Fibroblast of lung (primary cell): ENCODE results near the gene FRY.

Experiments
- EZH2 ChIP-seq: IDR thresholded peaks from 2 replicates; pipeline ENCODE4 v1.5.1; 2012; ENCODE audit warnings: low read length, control low read depth, mild to moderate bottlenecking; ENCODE audit errors: missing control alignments
- TF ChIP-seq, protein P1 (sequence below), 2 donors: IDR thresholded peaks in 1 of 2; conservative IDR thresholded peaks in 1 of 2; 1 replicate in 1 of 2; 2 replicates in 1 of 2; pipeline ENCODE4 v1.5.1; 2011 to 2012; ENCODE audit warnings: low read length in 2 of 2, control low read depth in 1 of 2, inconsistent platforms in 1 of 2, low read depth in 1 of 2, mild to moderate bottlenecking in 1 of 2

DNA sequence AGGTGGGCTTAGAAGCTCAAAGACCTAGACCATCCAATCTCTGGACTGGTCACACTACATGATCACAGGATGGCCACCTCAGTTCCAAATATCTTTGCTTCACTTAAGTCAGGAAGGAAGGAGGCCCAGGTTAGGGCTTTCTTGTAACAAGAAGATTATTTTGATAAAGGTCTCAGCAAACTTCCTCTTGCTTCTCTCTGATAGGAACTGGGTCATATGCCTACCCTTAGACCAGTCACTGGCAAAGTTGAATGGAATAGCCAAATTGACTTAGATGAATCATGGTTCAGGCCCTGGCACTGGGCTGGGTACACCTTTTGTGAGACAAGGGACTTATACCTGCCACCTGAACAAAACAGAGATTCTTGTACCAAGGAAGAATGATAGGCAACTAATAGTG lies 11.0 kb downstream of the FRY start:
- TF ChIP-seq, protein P1, sequence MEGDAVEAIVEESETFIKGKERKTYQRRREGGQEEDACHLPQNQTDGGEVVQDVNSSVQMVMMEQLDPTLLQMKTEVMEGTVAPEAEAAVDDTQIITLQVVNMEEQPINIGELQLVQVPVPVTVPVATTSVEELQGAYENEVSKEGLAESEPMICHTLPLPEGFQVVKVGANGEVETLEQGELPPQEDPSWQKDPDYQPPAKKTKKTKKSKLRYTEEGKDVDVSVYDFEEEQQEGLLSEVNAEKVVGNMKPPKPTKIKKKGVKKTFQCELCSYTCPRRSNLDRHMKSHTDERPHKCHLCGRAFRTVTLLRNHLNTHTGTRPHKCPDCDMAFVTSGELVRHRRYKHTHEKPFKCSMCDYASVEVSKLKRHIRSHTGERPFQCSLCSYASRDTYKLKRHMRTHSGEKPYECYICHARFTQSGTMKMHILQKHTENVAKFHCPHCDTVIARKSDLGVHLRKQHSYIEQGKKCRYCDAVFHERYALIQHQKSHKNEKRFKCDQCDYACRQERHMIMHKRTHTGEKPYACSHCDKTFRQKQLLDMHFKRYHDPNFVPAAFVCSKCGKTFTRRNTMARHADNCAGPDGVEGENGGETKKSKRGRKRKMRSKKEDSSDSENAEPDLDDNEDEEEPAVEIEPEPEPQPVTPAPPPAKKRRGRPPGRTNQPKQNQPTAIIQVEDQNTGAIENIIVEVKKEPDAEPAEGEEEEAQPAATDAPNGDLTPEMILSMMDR (conservative IDR thresholded peaks at IDR 0.05 in 1 of 2, IDR thresholded peaks at IDR 0.05 in 1 of 2; ENCODE audit: low read depth in 1 of 2, low read length in 2 of 2) = no peak
- TF ChIP-seq EZH2 = no peak
